Liver (tissue), 9 donors: ENCODE measurements around the gene NPC1L1. TPM values are rescaled to one million over a fixed set of nuclear protein-coding genes. Genes with fewer than 3 reads are reported as not detected.
A peak's percentile ranks its signal among the peaks of the same experiment; 100 is the strongest.

Experiments
- DNase-seq: peaks from one replicate; pipeline ENCODE4 v3.0.0-alpha.2; 2017; ENCODE audit warnings: low spot score
- H3K27ac ChIP-seq, 2 donors: one replicate each; pipeline ENCODE4 v1.7.0; 2013; ENCODE audit warnings: inconsistent platforms in 2 of 2, low read length in 2 of 2, control low read depth in 1 of 2, low read depth in 1 of 2, mild to moderate bottlenecking in 1 of 2
- H3K27me3 ChIP-seq, 4 donors: one replicate each; pipeline versions ENCODE4 v1.6.1 to v1.7.0; 2013; ENCODE audit warnings: low read length in 3 of 4, inconsistent platforms in 1 of 4, mild to moderate bottlenecking in 1 of 4, moderate library complexity in 1 of 4; ENCODE audit not compliant: control insufficient read depth in 4 of 4, insufficient read depth in 4 of 4
- H3K36me3 ChIP-seq, 4 donors: one replicate each; pipeline versions ENCODE4 v1.6.1 to v1.7.0; 2013; ENCODE audit warnings: low read length in 3 of 4, mild to moderate bottlenecking in 3 of 4, low read depth in 1 of 4, moderate library complexity in 1 of 4; ENCODE audit not compliant: control insufficient read depth in 4 of 4, insufficient read depth in 3 of 4
- H3K4me1 ChIP-seq, 4 donors: one replicate each; pipeline versions ENCODE4 v1.6.1 to v1.7.0; 2013; ENCODE audit warnings: low read length in 3 of 4, mild to moderate bottlenecking in 3 of 4, moderate library complexity in 1 of 4; ENCODE audit not compliant: control insufficient read depth in 4 of 4, insufficient read depth in 4 of 4
- H3K4me3 ChIP-seq, 3 donors: one replicate each; pipeline versions ENCODE4 v1.6.1 to v1.7.0; 2013; ENCODE audit warnings: low read length in 3 of 3, control low read depth in 1 of 3, low read depth in 1 of 3, mild to moderate bottlenecking in 1 of 3
- H3K9ac ChIP-seq, 2 donors: one replicate each; pipeline ENCODE4 v1.7.0; 2013; ENCODE audit warnings: low read length in 2 of 2, mild to moderate bottlenecking in 2 of 2, moderate library complexity in 2 of 2, control low read depth in 1 of 2, low read depth in 1 of 2
- H3K9me3 ChIP-seq, 4 donors: one replicate each; pipeline versions ENCODE4 v1.6.1 to v1.7.0; 2013; ENCODE audit warnings: low read length in 3 of 4; ENCODE audit not compliant: control insufficient read depth in 4 of 4
- ATF3 ChIP-seq: IDR thresholded peaks from 2 replicates; pipeline ENCODE4 v1.6.1; 2016; ENCODE audit warnings: antibody characterized with exemption
- CTCF ChIP-seq: fragments of 150-350 bp; IDR thresholded peaks from 2 replicates; pipeline ENCODE4 v1.5.1; 2017; ENCODE audit warnings: improper control_type of control experiment, low read depth, low read length; ENCODE audit not compliant: missing input control
- EGR1 ChIP-seq, 2 donors: IDR thresholded peaks; 2 replicates each; pipeline ENCODE4 v1.6.1; 2016 to 2018; ENCODE audit warnings: antibody characterized with exemption in 2 of 2, low read depth in 2 of 2
- FOXA1 ChIP-seq: IDR thresholded peaks from 2 replicates; pipeline ENCODE4 v1.6.1; 2016; ENCODE audit warnings: antibody characterized with exemption
- FOXA2 ChIP-seq: IDR thresholded peaks from 2 replicates; pipeline ENCODE4 v1.6.1; 2016; ENCODE audit warnings: antibody characterized with exemption
- GABPA ChIP-seq, 2 donors: IDR thresholded peaks in 1 of 2; conservative IDR thresholded peaks in 1 of 2; 2 replicates each; pipeline ENCODE4 v1.6.1; 2016; ENCODE audit warnings: antibody characterized with exemption in 2 of 2, mild to moderate bottlenecking in 1 of 2, moderate library complexity in 1 of 2
- HNF4A ChIP-seq, 2 donors: conservative IDR thresholded peaks; 2 replicates each; pipeline ENCODE4 v1.6.1; 2016; ENCODE audit warnings: antibody characterized with exemption in 2 of 2, mild to moderate bottlenecking in 2 of 2
- HNF4G ChIP-seq: IDR thresholded peaks from 2 replicates; pipeline ENCODE4 v1.6.1; 2016; ENCODE audit warnings: antibody characterized with exemption
- JUND ChIP-seq, 2 donors: IDR thresholded peaks; 2 replicates each; pipeline ENCODE4 v1.6.1; 2016; ENCODE audit warnings: antibody characterized with exemption in 2 of 2
- NR2F2 ChIP-seq: IDR thresholded peaks from 2 replicates; pipeline ENCODE4 v1.6.1; 2016; ENCODE audit warnings: antibody characterized with exemption
- RAD21 ChIP-seq, 2 donors: IDR thresholded peaks; 2 replicates each; pipeline ENCODE4 v1.6.1; 2016; ENCODE audit warnings: antibody characterized with exemption in 2 of 2, mild to moderate bottlenecking in 2 of 2
- REST ChIP-seq: IDR thresholded peaks from 2 replicates; pipeline ENCODE4 v1.6.1; 2016; ENCODE audit warnings: antibody characterized with exemption, mild to moderate bottlenecking
- SP1 ChIP-seq: IDR thresholded peaks from 2 replicates; pipeline ENCODE4 v1.6.1; 2018; ENCODE audit warnings: antibody characterized with exemption, mild to moderate bottlenecking
- TAF1 ChIP-seq: conservative IDR thresholded peaks from 2 replicates; pipeline ENCODE4 v1.6.1; 2016; ENCODE audit warnings: antibody characterized with exemption, mild to moderate bottlenecking
- YY1 ChIP-seq: IDR thresholded peaks from 2 replicates; pipeline ENCODE4 v1.6.1; 2016; ENCODE audit warnings: antibody characterized with exemption, mild to moderate bottlenecking
- ZBTB33 ChIP-seq: IDR thresholded peaks from 2 replicates; pipeline ENCODE4 v1.6.1; 2016; ENCODE audit warnings: antibody characterized with exemption
- WGBS: extraction: QIAGEN DNeasy Blood & Tissue Kit; methylation state at CpG from one replicate; pipeline ENCODE4 v1.1.7; 2013; 5-methylcytosine and 5-hydroxymethylcytosine counted together
- polyA plus RNA-seq, 2 donors: library from polyadenylated mRNA; stranded (reverse) in 1 of 2; unstranded in 1 of 2; fragments of 200-250 nt in 1 of 2; fragments of >200 nt in 1 of 2; fragmentation: Nextera tagmentation in 1 of 2; extraction: Ambion mirVana in 1 of 2; gene quantifications; one replicate each; pipeline versions ENCODE4 v1.2.1 to v1.2.3, GENCODE V29; 2013 to 2015
- total RNA-seq, 2 donors: library from RNA; depleted of rRNA; stranded (reverse); fragments of >200 nt; gene quantifications; one replicate each; pipeline ENCODE4 v1.2.3, GENCODE V29; 2014
- TF ChIP-seq, protein P1 (sequence below): IDR thresholded peaks from 2 replicates; pipeline ENCODE4 v1.6.1; 2016; ENCODE audit warnings: antibody characterized with exemption
- donor health status: healthy.
- donor health status: healthy.
- donor health status: healthy.
- donor health status: healthy.
- donor health status: healthy.

The NPC1L1 gene
- total and polyA plus RNA-seq, 4 donors, result 7.2 to 22.1 (median 15.3) TPM

- H3K9ac ChIP-seq, result peak overlapping the region; percentile 13 to 99
- DNase-seq, result no peak
- H3K9me3 ChIP-seq, result no peaks in the 10 kb centered on the region
- WGBS, result 88% methylated on average over 6 of the region's 6 CpGs
- no peak overlapping the region for H3K4me3 ChIP-seq
- H3K36me3 ChIP-seq, result no peaks in the 10 kb centered on the region
- TF ChIP-seq EGR1 (IDR thresholded peaks at IDR 0.05; ENCODE audit: low read depth in 2 of 2) (no peak), JUND (IDR thresholded peaks at IDR 0.05) (peak in 1 of 2 donors; percentile 1), ZBTB33 (no peak)
- no peaks in the 10 kb centered on the region for H3K27me3 ChIP-seq
- H3K4me1 ChIP-seq, result peaks cover 5 to 52% (median 30%) of the 10 kb centered on the region in 4 donors
- H3K27ac ChIP-seq, result peak overlapping the region; percentile 86 to 97
Observed at GRCh38 chr7:44541876-44542610, 913 bp upstream of the NPC1L1 start.

DNA sequence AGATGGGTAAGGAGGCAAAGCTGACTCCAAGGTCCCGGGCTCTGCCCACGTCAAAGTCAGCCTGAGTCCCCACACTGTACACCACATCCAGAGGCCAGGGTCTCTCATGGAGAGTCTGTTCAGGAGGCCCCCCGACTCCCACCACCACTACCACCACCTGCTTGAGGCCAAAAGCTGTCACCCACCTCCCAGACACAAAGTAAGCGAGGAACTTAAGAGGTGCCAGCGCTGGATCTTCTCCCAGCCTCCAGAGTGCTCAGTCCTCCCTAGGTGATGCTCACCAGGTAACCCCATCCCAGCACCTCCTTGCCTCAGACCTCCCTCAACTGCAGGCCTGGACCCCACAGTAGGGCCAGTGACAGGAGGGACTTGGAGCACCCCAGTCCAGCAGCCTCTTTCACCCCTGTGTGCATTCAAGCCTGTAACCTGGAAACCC is 520 bp downstream of the NPC1L1 start:
- TF ChIP-seq TAF1 (no peak), RAD21 (IDR thresholded peaks at IDR 0.05) (no peak), JUND (IDR thresholded peaks at IDR 0.05) (no peak), EGR1 (IDR thresholded peaks at IDR 0.05; ENCODE audit: low read depth in 2 of 2) (no peak), HNF4G (no peak), NR2F2 (no peak), HNF4A (conservative IDR thresholded peaks at IDR 0.05) (no peak)
- Histone ChIP-seq H3K36me3 (peaks cover 0 to 2% (median under 1%) of the 10 kb centered on the region in 4 donors), H3K9me3 (no peaks in the 10 kb centered on the region), H3K4me1 (peaks cover 5 to 63% (median 37%) of the 10 kb centered on the region in 4 donors), H3K27me3 (no peaks in the 10 kb centered on the region), H3K27ac (peak overlapping the region; percentile 86 to 97), H3K9ac (peak overlapping the region; percentile 72 to 99), H3K4me3 (peak overlapping the region; percentile 52 to 63 (median 54))
- no peak for DNase-seq
- 47% methylated on average over 5 of the region's 5 CpGs for WGBS

DNA sequence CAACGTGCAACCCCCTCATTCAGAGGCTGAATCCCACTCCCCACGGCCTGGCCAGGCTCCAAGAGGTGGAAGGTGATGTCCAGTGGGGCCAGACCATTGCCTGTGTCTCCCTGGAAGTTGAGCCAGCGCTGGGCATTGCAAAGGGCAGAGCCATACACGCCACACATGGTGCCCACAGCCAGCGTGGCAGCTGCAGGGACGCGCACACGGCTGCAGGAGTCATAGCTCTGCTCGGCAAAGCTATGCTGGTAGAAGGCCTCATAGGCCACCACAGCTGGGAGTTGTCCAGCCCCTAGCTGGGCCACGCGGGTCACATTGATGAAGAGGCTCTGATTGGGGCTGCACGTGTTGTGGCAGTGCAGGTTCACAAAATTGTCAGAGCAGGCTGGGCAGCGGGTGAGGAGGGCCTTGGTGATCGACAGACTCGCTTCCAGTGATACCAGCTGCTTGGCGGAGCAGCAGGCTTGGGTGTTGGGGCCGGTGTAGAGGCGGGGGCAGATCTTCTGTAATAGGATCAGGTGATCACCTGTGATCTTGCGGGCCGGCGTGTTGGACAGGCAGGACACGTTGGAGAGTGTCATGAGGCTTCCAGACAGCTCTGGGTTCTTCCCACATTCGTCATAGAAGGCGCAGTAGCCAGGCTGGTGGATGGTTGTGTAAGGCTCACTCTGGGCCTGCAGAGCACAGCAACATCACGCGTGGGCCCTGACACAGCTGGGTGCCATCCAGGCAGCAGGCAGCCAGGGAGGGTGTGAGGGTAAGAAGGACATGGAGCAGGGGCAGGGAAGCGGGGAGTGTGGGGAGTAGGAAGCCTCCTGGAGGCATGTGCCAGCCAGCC is 1.2 kb downstream of the NPC1L1 start:
- Histone ChIP-seq H3K4me3 (peak overlapping the region; percentile 54 to 65 (median 63)), H3K27me3 (no peaks in the 10 kb centered on the region)
- TF ChIP-seq YY1 (peak; percentile 47), REST (peak; percentile 72), EGR1 (IDR thresholded peaks at IDR 0.05; ENCODE audit: low read depth in 2 of 2) (peak in 1 of 2 donors; percentile 44), JUND (IDR thresholded peaks at IDR 0.05) (no peak), FOXA1 (no peak), GABPA (IDR thresholded peaks at IDR 0.05 in 1 of 2, conservative IDR thresholded peaks at IDR 0.05 in 1 of 2) (no peak), TAF1 (no peak), CTCF (no peak), NR2F2 (no peak), FOXA2 (no peak), ATF3 (no peak), HNF4A (conservative IDR thresholded peaks at IDR 0.05) (peak; percentile 6 to 44), HNF4G (no peak), SP1 (peak; percentile 35)
- TF ChIP-seq, protein P1, sequence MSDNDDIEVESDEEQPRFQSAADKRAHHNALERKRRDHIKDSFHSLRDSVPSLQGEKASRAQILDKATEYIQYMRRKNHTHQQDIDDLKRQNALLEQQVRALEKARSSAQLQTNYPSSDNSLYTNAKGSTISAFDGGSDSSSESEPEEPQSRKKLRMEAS, result no peak

More for the DNA sequence above, 1.2 kb downstream of the NPC1L1 start:
- peak overlapping the region; percentile 86 to 97 for H3K27ac ChIP-seq
- H3K36me3 ChIP-seq, result peaks cover 0 to 4% (median 1%) of the 10 kb centered on the region in 4 donors
- WGBS, result 51% methylated on average over 27 of the region's 27 CpGs
- H3K4me1 ChIP-seq, result peaks cover 5 to 64% (median 37%) of the 10 kb centered on the region in 4 donors
- DNase-seq, result no peak
- H3K9ac ChIP-seq, result peak overlapping the region; percentile 72 to 99
- no peaks in the 10 kb centered on the region for H3K9me3 ChIP-seq
